Activated CD8-positive, alpha-beta T cell treated with anti-CD3 and anti-CD28 coated beads for 36 hours (primary cell): ENCODE data around the gene SIL1. TPM values are rescaled to one million over a fixed set of nuclear protein-coding genes. Genes with fewer than 3 reads are reported as not detected.

ENCODE experiments used
- ATAC-seq: fragments of 200-7000 bp; cut with Tn5 transposase; one replicate; pipeline ENCODE4 v1.10.0; 2021; ENCODE audit warnings: mild to moderate bottlenecking, moderate library complexity
- CTCF ChIA-PET: fragments of 350-600 bp; sonication (Branson Sonifier 250); formaldehyde crosslinking; loops from one replicate; lab custom pipeline; 2021; ENCODE audit warnings: antibody characterized with exemption; lab: Charles Lee
- POLR2A ChIA-PET: fragments of 350-600 bp; sonication (Branson Sonifier 250); formaldehyde crosslinking; loops from one replicate; lab custom pipeline; 2021; ENCODE audit warnings: antibody characterized with exemption; lab: Charles Lee
- DNase-seq: peaks from one replicate; pipeline ENCODE4 v3.0.0-alpha.2; 2020
- H3K27ac Mint-ChIP-seq: one replicate; pipeline ENCODE4 v1.8.0; 2021; ENCODE audit warnings: mild to moderate bottlenecking, mixed read lengths
- H3K27me3 Mint-ChIP-seq: one replicate; pipeline ENCODE4 v1.8.0; 2021; ENCODE audit warnings: mixed read lengths
- H3K36me3 Mint-ChIP-seq: one replicate; pipeline ENCODE4 v1.8.0; 2021; ENCODE audit warnings: low read depth, mixed read lengths
- H3K4me1 Mint-ChIP-seq: one replicate; pipeline ENCODE4 v1.8.0; 2021; ENCODE audit warnings: low read depth, mixed read lengths
- H3K4me3 Mint-ChIP-seq: one replicate; pipeline ENCODE4 v1.8.0; 2021; ENCODE audit warnings: mild to moderate bottlenecking, moderate library complexity, mixed read lengths
- H3K9me3 Mint-ChIP-seq: one replicate; pipeline ENCODE4 v1.8.0; 2021; ENCODE audit warnings: mixed read lengths
- CTCF ChIP-seq: fragments of 200-600 bp; IDR thresholded peaks from one replicate; pipeline ENCODE4 v1.8.0; 2022; ENCODE audit warnings: antibody characterized with exemption, mild to moderate bottlenecking
- intact Hi-C: fragments of 100-400 bp; cut with micrococcal nuclease; formaldehyde crosslinking; loops from one replicate; pipeline ENCODE4 v1.10.0; 2022
- total RNA-seq, 2 experiments: library from RNA; stranded (reverse); gene quantifications; one replicate each; pipeline ENCODE4 v1.2.3, GENCODE V29; 2021

Gene SIL1
- total RNA-seq, 2 experiments from 2014 or later = 27.6 to 32.3 TPM

- no peaks in the 10 kb centered on the region for H3K9me3 Mint-ChIP-seq
- CTCF ChIA-PET = no interaction called here
- no peak overlapping the region for H3K4me3 Mint-ChIP-seq
Measured at GRCh38 chr5:139049780-139050179, 148.4 kb downstream of the SIL1 start.

GRCh38 chr5:139046551-139046950 is 151.6 kb downstream of the SIL1 start:
- intact Hi-C loops = no loop called here
- H3K9me3 Mint-ChIP-seq = no peaks in the 10 kb centered on the region
- TF ChIP-seq CTCF = no peak
- ATAC-seq = no peak
- no peak overlapping the region for H3K27ac Mint-ChIP-seq
- peaks cover 3% of the 10 kb centered on the region for H3K36me3 Mint-ChIP-seq
- H3K27me3 Mint-ChIP-seq = no peaks in the 10 kb centered on the region
- POLR2A ChIA-PET = no interaction called here
- no peak for DNase-seq
- H3K4me3 Mint-ChIP-seq = no peak overlapping the region
- CTCF ChIA-PET = no interaction called here
- no peaks in the 10 kb centered on the region for H3K4me1 Mint-ChIP-seq

More at GRCh38 chr5:139049780-139050179, 148.4 kb downstream of the SIL1 start:
- no peak for DNase-seq
- TF ChIP-seq CTCF = no peak
- POLR2A ChIA-PET = no interaction called here
- Mint-ChIP-seq H3K36me3 (peaks cover 2% of the 10 kb centered on the region), H3K27ac (no peak overlapping the region), H3K4me1 (no peaks in the 10 kb centered on the region), H3K27me3 (no peaks in the 10 kb centered on the region)
- intact Hi-C loops = no loop called here
- ATAC-seq = no peak

- Mint-ChIP-seq H3K4me1 (no peaks in the 10 kb centered on the region), H3K36me3 (peaks cover 12% of the 10 kb centered on the region), H3K9me3 (no peaks in the 10 kb centered on the region), H3K4me3 (no peak overlapping the region), H3K27me3 (no peaks in the 10 kb centered on the region), H3K27ac (no peak overlapping the region)
- ChIA-PET CTCF (no interaction called here), POLR2A (no interaction called here)
- no peak for TF ChIP-seq CTCF
- intact Hi-C loops = no loop called here
- DNase-seq (no peak), ATAC-seq (no peak)
Measured at GRCh38 chr5:139043157-139043905, 154.8 kb downstream of the SIL1 start.

GRCh38 chr5:139040081-139040480 is 158.1 kb downstream of the SIL1 start:
- peaks cover 2% of the 10 kb centered on the region for H3K4me1 Mint-ChIP-seq
- no peak overlapping the region for H3K27ac Mint-ChIP-seq
- no peak for DNase-seq
- peaks cover 25% of the 10 kb centered on the region for H3K36me3 Mint-ChIP-seq
- H3K27me3 Mint-ChIP-seq = no peaks in the 10 kb centered on the region
- no peak for TF ChIP-seq CTCF
- ATAC-seq = no peak
- intact Hi-C loops = no loop called here
- CTCF ChIA-PET = no interaction called here
- no peak overlapping the region for H3K4me3 Mint-ChIP-seq
- POLR2A ChIA-PET = no interaction called here
- H3K9me3 Mint-ChIP-seq = peaks cover 11% of the 10 kb centered on the region

- ATAC-seq = no peak
- peaks cover 25% of the 10 kb centered on the region for H3K36me3 Mint-ChIP-seq
- no peaks in the 10 kb centered on the region for H3K27me3 Mint-ChIP-seq
Measured at GRCh38 chr5:139038613-139039305, 159.4 kb downstream of the SIL1 start.

More at GRCh38 chr5:139038613-139039305, 159.4 kb downstream of the SIL1 start:
- intact Hi-C loops = no loop called here
- peaks cover 12% of the 10 kb centered on the region for H3K9me3 Mint-ChIP-seq
- no peak for DNase-seq
- ChIA-PET POLR2A (interaction anchor here (0.5 kb wide), 1 partner anchor 407 kb away, joined by 3 read pairs; no protein-coding TSS in a partner anchor), CTCF (no interaction called here)
- no peak overlapping the region for H3K27ac Mint-ChIP-seq
- H3K4me3 Mint-ChIP-seq = no peak overlapping the region
- peaks cover 2% of the 10 kb centered on the region for H3K4me1 Mint-ChIP-seq
- TF ChIP-seq CTCF = no peak
